Measurements from ENCODE around the gene OAS3. TPM values are rescaled to one million over a fixed set of nuclear protein-coding genes. Genes with fewer than 3 reads are reported as not detected.

The OAS3 gene
- total and polyA plus RNA-seq, 9 of the 15 experiments (the other 6 are each of a cell fraction or from before 2014, with no cell fraction given): 0.21 to 2.0 (median 0.83) TPM

- no peaks in the 10 kb centered on the region for H3K9me1 ChIP-seq (ENCODE audit: control insufficient read depth, insufficient read depth, low read length)
- 18% methylated on average over 1 of the region's 1 CpG for WGBS (ENCODE audit: insufficient coverage, low coverage, missing lambda C conversion rate)
- ChIA-PET POLR2A (no interaction called here), CTCF (ENCODE audit: low intra/inter-chr PET ratio) (no interaction called here)
- ATAC-seq: no peak
- H3K79me2 ChIP-seq (ENCODE audit: control insufficient read depth, insufficient read depth, low read length): no peaks in the 10 kb centered on the region
- no peaks in the 10 kb centered on the region for H3K36me3 ChIP-seq (ENCODE audit: control insufficient read depth, insufficient read depth, low read length)
- H3K4me1 ChIP-seq (replicated peaks in 1 of 2; ENCODE audit: control insufficient read depth in 2 of 2, insufficient read depth in 2 of 2, low read length in 2 of 2): peaks cover 4 to 7% of the 10 kb centered on the region in 2 experiments; a peak in 4 of 5 replicates
- no peak for FAIRE-seq
- H3K27ac ChIP-seq (ENCODE audit: extremely low read depth, low read depth, low read length): no peak overlapping the region
- H4K20me1 ChIP-seq (replicated peaks; ENCODE audit: control insufficient read depth, insufficient read depth, low read length): 0 out of 2 replicates have a peak, but pooled peaks cover 3% of the 10 kb centered on the region
- no peak for TF ChIP-seq SIN3B (IDR thresholded peaks at IDR 0.05; ENCODE audit: low read depth)
- no peak for TF ChIP-seq NCOA6 (IDR thresholded peaks at IDR 0.05)
- TF ChIP-seq REST (IDR thresholded peaks at IDR 0.05; ENCODE audit: borderline replicate concordance): no peak
- no peak for TF ChIP-seq REST (CRISPR knock-in tag; IDR thresholded peaks at IDR 0.05; ENCODE audit: low read depth)
- no peak for TF ChIP-seq ZNF589 (CRISPR knock-in tag; IDR thresholded peaks at IDR 0.05; ENCODE audit: low read depth)
- no peak for TF ChIP-seq NFXL1 (CRISPR knock-in tag; IDR thresholded peaks at IDR 0.05)
- no peak for TF ChIP-seq PRMT5 (CRISPR knock-in tag; IDR thresholded peaks at IDR 0.05)
- no peak for TF ChIP-seq IRF9 (tag; IDR thresholded peaks at IDR 0.05)
- no peak for TF ChIP-seq ZBTB17 (CRISPR knock-in tag; IDR thresholded peaks at IDR 0.05)
- no peak for TF ChIP-seq BDP1 (IDR thresholded peaks at IDR 0.05; ENCODE audit: insufficient read depth, insufficient read length)
- no peak for TF ChIP-seq NFE2 (IDR thresholded peaks at IDR 0.05; ENCODE audit: low read depth)
- TF ChIP-seq CHCHD3 (CRISPR knock-in tag; IDR thresholded peaks at IDR 0.05): no peak
- no peak for TF ChIP-seq TAL1 (IDR thresholded peaks at IDR 0.05)
- TF ChIP-seq POLR2AphosphoS2 (IDR thresholded peaks at IDR 0.05; ENCODE audit: low read length): no peak
- no peak for TF ChIP-seq KDM2B (CRISPR knock-in tag; IDR thresholded peaks at IDR 0.05)
- TF ChIP-seq RAD51 (IDR thresholded peaks at IDR 0.05; ENCODE audit: borderline replicate concordance, low read depth): no peak
- no peak for TF ChIP-seq CHD1 (IDR thresholded peaks at IDR 0.05; ENCODE audit: low read length)
- no peak overlapping the region for H3K4me3 ChIP-seq
- DNase-seq (ENCODE audit: extremely low read depth in 1 of 4, low spot score in 3 of 4): no peak
- H3K9ac ChIP-seq (ENCODE audit: insufficient read depth in 1 of 2, low read depth in 2 of 2, low read length in 2 of 2): no peak overlapping the region
- no peak overlapping the region for H2AFZ ChIP-seq (ENCODE audit: low read depth, low read length)
- no peak overlapping the region for H3K4me2 ChIP-seq (ENCODE audit: insufficient read depth, low read length)
- no peaks in the 10 kb centered on the region for H3K9me3 ChIP-seq (replicated peaks; ENCODE audit: control insufficient read depth, insufficient read depth, low read depth, low read length)
- peaks cover 6 to 29% of the 10 kb centered on the region in 2 experiments; a peak in 4 of 5 replicates for H3K27me3 ChIP-seq (ENCODE audit: control insufficient read depth in 2 of 2, insufficient read depth in 2 of 2, low read length in 2 of 2)
- in situ Hi-C loops (cut with MboI): no loop called here
- intact Hi-C loops (cut with micrococcal nuclease): no loop called here
- BruUV-seq (replicated peaks): no TSS peak
These were observed 4.3 kb downstream of the OAS3 start for GRCh38 chr12:112942572-112942971.
